ENCODE results near the gene KRTAP4-12.
"Not testable (repeated sequence)": the region's sequence is repeated elsewhere in the genome, so short reads cannot be mapped to it uniquely, and the experiment has no call there.

The KRTAP4-12 gene

GRCh38 chr17:41125064-41125463 lies 1.1 kb upstream of the KRTAP4-12 start:
- TF ChIP-seq, protein P1, sequence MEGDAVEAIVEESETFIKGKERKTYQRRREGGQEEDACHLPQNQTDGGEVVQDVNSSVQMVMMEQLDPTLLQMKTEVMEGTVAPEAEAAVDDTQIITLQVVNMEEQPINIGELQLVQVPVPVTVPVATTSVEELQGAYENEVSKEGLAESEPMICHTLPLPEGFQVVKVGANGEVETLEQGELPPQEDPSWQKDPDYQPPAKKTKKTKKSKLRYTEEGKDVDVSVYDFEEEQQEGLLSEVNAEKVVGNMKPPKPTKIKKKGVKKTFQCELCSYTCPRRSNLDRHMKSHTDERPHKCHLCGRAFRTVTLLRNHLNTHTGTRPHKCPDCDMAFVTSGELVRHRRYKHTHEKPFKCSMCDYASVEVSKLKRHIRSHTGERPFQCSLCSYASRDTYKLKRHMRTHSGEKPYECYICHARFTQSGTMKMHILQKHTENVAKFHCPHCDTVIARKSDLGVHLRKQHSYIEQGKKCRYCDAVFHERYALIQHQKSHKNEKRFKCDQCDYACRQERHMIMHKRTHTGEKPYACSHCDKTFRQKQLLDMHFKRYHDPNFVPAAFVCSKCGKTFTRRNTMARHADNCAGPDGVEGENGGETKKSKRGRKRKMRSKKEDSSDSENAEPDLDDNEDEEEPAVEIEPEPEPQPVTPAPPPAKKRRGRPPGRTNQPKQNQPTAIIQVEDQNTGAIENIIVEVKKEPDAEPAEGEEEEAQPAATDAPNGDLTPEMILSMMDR (IDR thresholded peaks at IDR 0.05; ENCODE audit: borderline replicate concordance, control extremely low read depth, extremely low read depth, insufficient read depth, missing control alignments): no peak
- no peak for DNase-seq (ENCODE audit: low spot score)
- in situ Hi-C loops (cut with MboI; ENCODE audit: low sequenced_read_pairs, unreplicated experiment): no loop called here

- in situ Hi-C loops (cut with MboI; ENCODE audit: low sequenced_read_pairs, unreplicated experiment); DNase-seq (ENCODE audit: low spot score): not testable (repeated sequence)
Observed at GRCh38 chr17:41123292-41123990, 541 bp downstream of the KRTAP4-12 start.

DNA sequence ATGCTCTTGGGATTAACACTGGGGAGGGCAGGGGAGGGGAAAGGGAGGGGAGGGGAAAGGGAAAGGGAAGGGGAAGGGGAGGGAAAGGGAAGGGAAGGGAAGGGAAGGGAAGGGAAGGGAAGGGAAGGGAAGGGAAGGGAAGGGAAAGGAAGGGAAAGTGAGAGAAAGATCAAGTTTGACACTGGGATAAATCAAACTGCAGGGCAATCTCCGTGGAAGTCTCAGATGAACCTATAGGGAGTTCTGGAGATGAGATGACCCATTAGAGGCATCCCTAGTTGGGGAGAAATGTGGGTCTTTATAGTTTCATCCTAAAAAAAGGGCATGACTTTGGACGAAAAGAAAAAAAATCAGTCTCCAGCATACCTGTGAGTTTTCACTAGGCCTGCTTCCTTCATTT lies 2.2 kb downstream of the KRTAP4-12 start:
- DNase-seq (ENCODE audit: low spot score): no peak
- TF ChIP-seq, protein P1 (IDR thresholded peaks at IDR 0.05; ENCODE audit: borderline replicate concordance, control extremely low read depth, extremely low read depth, insufficient read depth, missing control alignments): no peak
- in situ Hi-C loops (cut with MboI; ENCODE audit: low sequenced_read_pairs, unreplicated experiment): no loop called here

DNA sequence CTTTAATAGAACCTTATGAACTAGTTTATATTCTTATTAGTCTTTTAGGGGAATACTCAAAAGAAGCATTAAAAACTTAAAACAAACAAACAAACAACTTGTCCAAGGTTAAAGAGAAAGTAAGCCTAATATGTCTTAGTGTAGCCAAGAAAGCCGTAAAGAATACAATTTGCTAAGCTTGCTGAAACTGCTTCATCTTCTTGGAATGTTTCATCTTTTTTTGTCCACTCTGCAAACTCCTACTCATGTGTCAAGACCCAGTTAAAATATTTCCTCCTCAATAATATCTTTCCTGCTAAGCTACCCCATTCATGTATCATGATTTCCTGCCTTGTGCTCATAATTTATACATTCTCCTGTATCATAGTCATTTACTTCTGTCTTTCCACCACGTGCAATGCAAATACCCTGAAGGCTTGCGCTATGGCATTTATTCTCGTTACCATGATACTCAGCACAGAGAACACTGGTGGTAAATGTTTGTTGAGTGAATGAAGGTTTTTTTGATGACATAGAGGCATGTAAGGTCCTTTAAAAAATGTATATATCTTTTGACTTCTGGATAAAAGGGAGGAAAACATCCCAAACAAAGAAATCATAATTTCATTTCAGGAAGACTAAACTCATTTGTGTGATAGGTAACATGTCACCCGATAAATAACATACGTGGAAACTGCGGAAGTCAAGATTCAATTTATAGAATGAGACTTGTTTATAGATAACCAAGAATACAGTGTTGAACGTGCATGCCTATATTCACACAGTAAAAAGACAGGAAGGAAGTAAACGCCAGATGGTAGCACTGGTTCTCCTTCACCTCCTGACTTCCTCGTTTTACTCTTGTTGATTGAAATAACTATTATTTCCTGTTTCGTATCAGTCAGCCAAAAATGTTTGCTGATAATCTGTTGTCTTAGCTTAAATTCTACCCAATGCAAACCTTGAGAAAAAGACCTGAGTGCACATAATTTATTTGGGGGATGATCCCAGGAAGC lies 4.0 kb downstream of the KRTAP4-12 start:
- in situ Hi-C loops (cut with MboI; ENCODE audit: low sequenced_read_pairs, unreplicated experiment); DNase-seq (ENCODE audit: low spot score): not testable (repeated sequence)

DNA sequence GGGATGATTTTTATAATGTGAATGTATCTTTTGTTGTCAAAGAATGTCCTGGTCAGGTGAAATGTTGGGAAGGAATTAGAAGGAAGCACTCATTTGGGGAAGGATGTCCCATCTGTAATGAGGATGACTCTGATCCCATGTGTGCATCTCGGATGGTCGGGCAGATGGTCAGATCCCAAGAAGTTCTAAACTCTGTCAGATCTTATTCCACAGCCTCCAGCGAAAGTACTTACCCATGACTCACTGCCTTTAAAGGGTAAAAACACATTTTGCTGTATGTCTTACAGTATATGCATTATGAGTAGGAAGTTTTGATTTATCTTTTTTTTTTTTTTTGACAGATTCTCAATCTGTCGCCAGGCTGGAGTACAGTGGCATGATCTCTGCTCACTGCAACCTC lies 5.3 kb downstream of the KRTAP4-12 start:
- in situ Hi-C loops (cut with MboI; ENCODE audit: low sequenced_read_pairs, unreplicated experiment): no loop called here
- DNase-seq (ENCODE audit: low spot score): no peak
- TF ChIP-seq, protein P1 (IDR thresholded peaks at IDR 0.05; ENCODE audit: borderline replicate concordance, control extremely low read depth, extremely low read depth, insufficient read depth, missing control alignments): no peak

DNA sequence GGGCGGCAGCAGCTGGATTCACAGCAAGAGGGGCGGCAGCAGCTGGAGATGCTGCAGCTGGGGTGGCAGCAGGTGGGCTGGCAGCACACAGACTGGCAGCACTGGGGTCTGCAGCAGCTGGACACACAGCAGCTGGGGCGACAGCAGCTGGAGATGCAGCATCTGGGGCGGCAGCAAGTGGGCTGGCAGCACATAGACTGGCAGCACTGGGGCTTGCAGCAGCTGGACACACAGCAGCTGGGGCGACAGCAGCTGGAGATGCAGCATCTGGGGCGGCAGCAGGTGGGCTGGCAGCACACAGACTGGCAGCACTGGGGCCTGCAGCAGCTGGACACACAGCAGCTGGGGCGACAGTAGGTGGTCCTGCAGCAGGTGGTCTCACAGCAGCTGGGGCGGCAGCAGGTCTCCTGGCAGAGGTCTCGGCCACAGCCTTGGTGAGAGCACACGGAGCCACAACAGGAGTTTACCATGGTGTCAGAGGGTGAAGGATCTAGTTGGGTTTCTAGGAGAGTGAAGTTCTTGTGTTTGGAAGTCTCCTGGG lies 6.1 kb downstream of the KRTAP4-12 start, which contains the start of gene KRTAP4-11:
Gene KRTAP4-11, minus strand, starts transcription at position 528 of the 541 bp plus-strand sequence. Its CDS starts 58 bp downstream, at position 470.
- DNase-seq (ENCODE audit: low spot score); in situ Hi-C loops (cut with MboI; ENCODE audit: low sequenced_read_pairs, unreplicated experiment): not testable (repeated sequence)

- in situ Hi-C loops (cut with MboI; ENCODE audit: low sequenced_read_pairs, unreplicated experiment): no loop called here
- DNase-seq (ENCODE audit: low spot score): no peak
- TF ChIP-seq, protein P1 (IDR thresholded peaks at IDR 0.05; ENCODE audit: borderline replicate concordance, control extremely low read depth, extremely low read depth, insufficient read depth, missing control alignments): no peak
Observed at GRCh38 chr17:41116297-41116696, 7.7 kb downstream of the KRTAP4-12 start.
